Measurements from ENCODE around the gene MESP2. TPM values are rescaled to one million over a fixed set of nuclear protein-coding genes. Genes with fewer than 3 reads are reported as not detected.

MESP2 gene
- total and polyA plus RNA-seq, 2 of the 13 experiments (the other 11 are each of a cell fraction or from before 2014, with no cell fraction given), result not detected

GRCh38 chr15:89776274-89777072 is at the start of gene MESP2 (continued):
- TF ChIP-seq HNF1A (IDR thresholded peaks at IDR 0.05; ENCODE audit: low read depth), result no peak
- TF ChIP-seq HNF1A (CRISPR knock-in tag; IDR thresholded peaks at IDR 0.05; ENCODE audit: borderline replicate concordance), result peak; percentile 52
- TF ChIP-seq ZFP82 (CRISPR knock-in tag; IDR thresholded peaks at IDR 0.05; ENCODE audit: borderline replicate concordance), result no peak
- 0 out of 2 replicates have a peak, but pooled peaks have one; percentile 56 for TF ChIP-seq ZNF782 (CRISPR knock-in tag; IDR thresholded peaks at IDR 0.05; ENCODE audit: borderline replicate concordance)
- TF ChIP-seq DPF2 (CRISPR knock-in tag; IDR thresholded peaks at IDR 0.05; ENCODE audit: borderline replicate concordance, low read depth), result no peak
- TF ChIP-seq ZNF564 (CRISPR knock-in tag; IDR thresholded peaks at IDR 0.05), result peak; percentile 53; the same call in 1 of the 2 replicates
- TF ChIP-seq, protein P1, sequence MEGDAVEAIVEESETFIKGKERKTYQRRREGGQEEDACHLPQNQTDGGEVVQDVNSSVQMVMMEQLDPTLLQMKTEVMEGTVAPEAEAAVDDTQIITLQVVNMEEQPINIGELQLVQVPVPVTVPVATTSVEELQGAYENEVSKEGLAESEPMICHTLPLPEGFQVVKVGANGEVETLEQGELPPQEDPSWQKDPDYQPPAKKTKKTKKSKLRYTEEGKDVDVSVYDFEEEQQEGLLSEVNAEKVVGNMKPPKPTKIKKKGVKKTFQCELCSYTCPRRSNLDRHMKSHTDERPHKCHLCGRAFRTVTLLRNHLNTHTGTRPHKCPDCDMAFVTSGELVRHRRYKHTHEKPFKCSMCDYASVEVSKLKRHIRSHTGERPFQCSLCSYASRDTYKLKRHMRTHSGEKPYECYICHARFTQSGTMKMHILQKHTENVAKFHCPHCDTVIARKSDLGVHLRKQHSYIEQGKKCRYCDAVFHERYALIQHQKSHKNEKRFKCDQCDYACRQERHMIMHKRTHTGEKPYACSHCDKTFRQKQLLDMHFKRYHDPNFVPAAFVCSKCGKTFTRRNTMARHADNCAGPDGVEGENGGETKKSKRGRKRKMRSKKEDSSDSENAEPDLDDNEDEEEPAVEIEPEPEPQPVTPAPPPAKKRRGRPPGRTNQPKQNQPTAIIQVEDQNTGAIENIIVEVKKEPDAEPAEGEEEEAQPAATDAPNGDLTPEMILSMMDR (CRISPR knock-in tag; IDR thresholded peaks at IDR 0.05), result peak; percentile 52
- TF ChIP-seq HDAC2 (CRISPR knock-in tag; IDR thresholded peaks at IDR 0.05), result no peak; the same call in 1 of the 2 replicates
- no peak for TF ChIP-seq ZNF619 (CRISPR knock-in tag; IDR thresholded peaks at IDR 0.05)
- TF ChIP-seq TEAD3 (CRISPR knock-in tag; optimal IDR thresholded peaks at IDR 0.05; ENCODE audit: borderline replicate concordance), result peak; percentile 74
- TF ChIP-seq MIXL1 (CRISPR knock-in tag; IDR thresholded peaks at IDR 0.05), result no peak
- TF ChIP-seq ELF1 (CRISPR knock-in tag; IDR thresholded peaks at IDR 0.05), result no peak
- TF ChIP-seq RXRB (CRISPR knock-in tag; IDR thresholded peaks at IDR 0.05; ENCODE audit: borderline replicate concordance), result peak; percentile 18; the same call in 1 of the 2 replicates
- TF ChIP-seq HBP1 (CRISPR knock-in tag; IDR thresholded peaks at IDR 0.05; ENCODE audit: low read depth), result no peak
- TF ChIP-seq ZNF879 (CRISPR knock-in tag; IDR thresholded peaks at IDR 0.05), result peak; percentile 76; the same call in 1 of the 2 replicates
- peak; percentile 56; the same call in 1 of the 2 replicates for TF ChIP-seq AHR (CRISPR knock-in tag; IDR thresholded peaks at IDR 0.05)
- peak; percentile 93 for TF ChIP-seq ZNF607 (CRISPR knock-in tag; IDR thresholded peaks at IDR 0.05; ENCODE audit: borderline replicate concordance)
- TF ChIP-seq TBL1XR1 (IDR thresholded peaks at IDR 0.05; ENCODE audit: borderline replicate concordance, low read length, partially characterized antibody), result no peak
- no peak for TF ChIP-seq ETS1 (CRISPR knock-in tag; IDR thresholded peaks at IDR 0.05)
- no peak for TF ChIP-seq CREB1 (IDR thresholded peaks at IDR 0.05)
- TF ChIP-seq CREB1 (CRISPR knock-in tag; IDR thresholded peaks at IDR 0.05), result no peak
- peak; percentile 56; the same call in 1 of the 2 replicates for TF ChIP-seq ZNF703 (CRISPR knock-in tag; IDR thresholded peaks at IDR 0.05; ENCODE audit: borderline replicate concordance)
